ENCODE data around the gene UBE2J2.

UBE2J2 gene

DNA sequence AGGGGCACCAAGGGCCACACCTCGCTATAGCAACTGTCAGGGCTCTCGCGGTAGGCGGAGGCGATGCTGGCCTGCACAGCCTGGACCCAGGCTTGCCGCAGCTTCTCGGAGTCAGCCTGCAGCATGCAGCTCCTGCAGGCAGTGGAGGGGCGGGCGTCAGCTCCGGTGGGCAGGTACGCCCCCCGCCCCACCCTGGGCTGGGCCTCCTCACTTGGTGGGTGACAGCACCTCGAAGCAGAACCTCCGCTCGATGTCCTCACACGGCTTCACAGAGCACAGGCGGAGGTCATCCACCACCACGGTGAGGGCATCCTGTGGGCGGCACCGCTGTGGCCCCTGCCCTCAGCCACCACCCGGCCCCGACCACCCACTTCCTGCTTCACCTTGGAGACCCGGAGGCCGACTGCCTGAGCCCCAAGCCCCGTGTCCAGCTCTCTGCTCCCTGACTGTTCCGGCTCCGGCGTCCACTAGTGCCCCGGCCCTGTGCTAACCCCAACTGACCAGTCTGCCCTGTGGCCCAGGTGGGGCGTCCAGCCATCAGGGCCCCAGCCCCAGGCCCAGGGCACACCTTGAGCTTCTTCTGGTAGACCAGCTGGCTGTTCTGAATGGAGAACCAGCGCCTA lies 24.3 kb upstream of the UBE2J2 start:
- ATAC-seq, result no peak
- no peak for TF ChIP-seq ZFP30 (CRISPR knock-in tag; IDR thresholded peaks at IDR 0.05)
- TF ChIP-seq ARNTL (CRISPR knock-in tag; IDR thresholded peaks at IDR 0.05; ENCODE audit: borderline replicate concordance, low read depth), result no peak
- TF ChIP-seq OSR1 (CRISPR knock-in tag; IDR thresholded peaks at IDR 0.05), result no peak
- TF ChIP-seq TCF4 (CRISPR knock-in tag; IDR thresholded peaks at IDR 0.05; ENCODE audit: borderline replicate concordance), result no peak
- TF ChIP-seq ESRRG (CRISPR knock-in tag; IDR thresholded peaks at IDR 0.05), result no peak
- TF ChIP-seq, protein P1, sequence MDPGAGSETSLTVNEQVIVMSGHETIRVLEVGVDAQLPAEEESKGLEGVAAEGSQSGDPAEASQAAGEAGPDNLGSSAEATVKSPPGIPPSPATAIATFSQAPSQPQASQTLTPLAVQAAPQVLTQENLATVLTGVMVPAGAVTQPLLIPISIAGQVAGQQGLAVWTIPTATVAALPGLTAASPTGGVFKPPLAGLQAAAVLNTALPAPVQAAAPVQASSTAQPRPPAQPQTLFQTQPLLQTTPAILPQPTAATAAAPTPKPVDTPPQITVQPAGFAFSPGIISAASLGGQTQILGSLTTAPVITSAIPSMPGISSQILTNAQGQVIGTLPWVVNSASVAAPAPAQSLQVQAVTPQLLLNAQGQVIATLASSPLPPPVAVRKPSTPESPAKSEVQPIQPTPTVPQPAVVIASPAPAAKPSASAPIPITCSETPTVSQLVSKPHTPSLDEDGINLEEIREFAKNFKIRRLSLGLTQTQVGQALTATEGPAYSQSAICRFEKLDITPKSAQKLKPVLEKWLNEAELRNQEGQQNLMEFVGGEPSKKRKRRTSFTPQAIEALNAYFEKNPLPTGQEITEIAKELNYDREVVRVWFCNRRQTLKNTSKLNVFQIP (CRISPR knock-in tag; IDR thresholded peaks at IDR 0.05; ENCODE audit: borderline replicate concordance, low read depth), result no peak
- no peak for TF ChIP-seq PPARA (CRISPR knock-in tag; IDR thresholded peaks at IDR 0.05; ENCODE audit: borderline replicate concordance)
- TF ChIP-seq CSDC2 (CRISPR knock-in tag; IDR thresholded peaks at IDR 0.05), result no peak
- no peak for TF ChIP-seq RARB (CRISPR knock-in tag; IDR thresholded peaks at IDR 0.05)
- TF ChIP-seq, protein P2, sequence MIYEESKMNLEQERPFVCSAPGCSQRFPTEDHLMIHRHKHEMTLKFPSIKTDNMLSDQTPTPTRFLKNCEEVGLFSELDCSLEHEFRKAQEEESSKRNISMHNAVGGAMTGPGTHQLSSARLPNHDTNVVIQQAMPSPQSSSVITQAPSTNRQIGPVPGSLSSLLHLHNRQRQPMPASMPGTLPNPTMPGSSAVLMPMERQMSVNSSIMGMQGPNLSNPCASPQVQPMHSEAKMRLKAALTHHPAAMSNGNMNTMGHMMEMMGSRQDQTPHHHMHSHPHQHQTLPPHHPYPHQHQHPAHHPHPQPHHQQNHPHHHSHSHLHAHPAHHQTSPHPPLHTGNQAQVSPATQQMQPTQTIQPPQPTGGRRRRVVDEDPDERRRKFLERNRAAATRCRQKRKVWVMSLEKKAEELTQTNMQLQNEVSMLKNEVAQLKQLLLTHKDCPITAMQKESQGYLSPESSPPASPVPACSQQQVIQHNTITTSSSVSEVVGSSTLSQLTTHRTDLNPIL (CRISPR knock-in tag; IDR thresholded peaks at IDR 0.05; ENCODE audit: low read depth), result no peak

DNA sequence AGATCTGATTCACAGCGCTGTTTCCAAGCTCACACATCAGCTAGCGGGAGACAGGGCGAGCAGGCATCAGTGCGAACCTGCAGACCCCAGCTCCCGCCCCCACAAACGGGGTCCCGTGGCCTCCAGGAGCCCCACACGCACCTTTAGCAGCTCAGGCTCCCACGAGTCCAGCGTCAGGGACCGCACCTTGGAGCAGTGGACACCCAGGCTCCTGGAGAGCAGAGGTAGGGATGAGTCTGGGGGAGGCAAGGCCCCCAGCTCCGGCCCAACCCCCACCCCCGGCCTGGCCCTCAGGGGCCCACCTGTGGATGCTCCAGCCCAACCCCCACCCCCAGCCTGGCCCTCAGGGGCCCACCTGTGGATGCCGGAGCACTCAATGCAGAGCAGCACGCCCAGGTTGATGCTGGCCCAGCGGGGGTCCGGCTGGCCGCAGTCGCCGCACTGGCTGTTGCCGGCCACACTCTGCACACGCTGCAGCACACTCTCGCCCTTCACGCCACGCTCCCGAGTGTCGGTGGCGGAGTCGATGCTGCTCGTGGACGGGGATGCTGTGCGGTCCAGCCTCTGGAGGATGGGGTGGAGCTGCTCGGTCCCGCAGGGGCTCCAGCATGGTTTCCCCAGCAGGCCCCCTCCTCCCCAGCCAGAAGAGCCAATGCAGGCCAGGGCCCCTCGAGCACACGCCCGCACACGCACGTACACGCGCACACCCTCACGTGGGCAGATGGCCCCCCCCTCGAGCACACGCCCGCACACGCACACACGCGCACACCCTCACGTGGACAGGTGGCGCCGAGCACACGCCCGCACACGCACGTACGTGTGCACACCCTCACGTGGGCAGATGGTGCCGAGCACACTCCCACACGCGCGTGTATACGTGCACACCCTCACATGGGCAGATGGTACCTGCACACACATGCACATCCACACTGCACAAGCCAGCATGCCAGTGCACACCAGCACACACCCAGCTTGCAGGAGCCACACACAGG lies 22.7 kb upstream of the UBE2J2 start:
- TF ChIP-seq ESRRG (CRISPR knock-in tag; IDR thresholded peaks at IDR 0.05) (no peak), TOX (CRISPR knock-in tag; IDR thresholded peaks at IDR 0.05; ENCODE audit: borderline replicate concordance) (no peak), ZFP3 (CRISPR knock-in tag; IDR thresholded peaks at IDR 0.05) (no peak), ZNF565 (CRISPR knock-in tag; conservative IDR thresholded peaks at IDR 0.05; ENCODE audit: low read depth) (no peak), ARNTL (CRISPR knock-in tag; IDR thresholded peaks at IDR 0.05; ENCODE audit: borderline replicate concordance, low read depth) (no peak), ZC3H10 (CRISPR knock-in tag; IDR thresholded peaks at IDR 0.05) (no peak), PPARA (CRISPR knock-in tag; IDR thresholded peaks at IDR 0.05; ENCODE audit: borderline replicate concordance) (no peak), GLIS3 (CRISPR knock-in tag; IDR thresholded peaks at IDR 0.05) (no peak), ZFP30 (CRISPR knock-in tag; IDR thresholded peaks at IDR 0.05) (no peak), TCF4 (CRISPR knock-in tag; IDR thresholded peaks at IDR 0.05; ENCODE audit: borderline replicate concordance) (no peak), ZNF8 (CRISPR knock-in tag; IDR thresholded peaks at IDR 0.05) (no peak), RARB (CRISPR knock-in tag; IDR thresholded peaks at IDR 0.05) (no peak), SNAI2 (CRISPR knock-in tag; IDR thresholded peaks at IDR 0.05) (no peak), ZNF70 (CRISPR knock-in tag; IDR thresholded peaks at IDR 0.05) (no peak)
- TF ChIP-seq, protein P3, sequence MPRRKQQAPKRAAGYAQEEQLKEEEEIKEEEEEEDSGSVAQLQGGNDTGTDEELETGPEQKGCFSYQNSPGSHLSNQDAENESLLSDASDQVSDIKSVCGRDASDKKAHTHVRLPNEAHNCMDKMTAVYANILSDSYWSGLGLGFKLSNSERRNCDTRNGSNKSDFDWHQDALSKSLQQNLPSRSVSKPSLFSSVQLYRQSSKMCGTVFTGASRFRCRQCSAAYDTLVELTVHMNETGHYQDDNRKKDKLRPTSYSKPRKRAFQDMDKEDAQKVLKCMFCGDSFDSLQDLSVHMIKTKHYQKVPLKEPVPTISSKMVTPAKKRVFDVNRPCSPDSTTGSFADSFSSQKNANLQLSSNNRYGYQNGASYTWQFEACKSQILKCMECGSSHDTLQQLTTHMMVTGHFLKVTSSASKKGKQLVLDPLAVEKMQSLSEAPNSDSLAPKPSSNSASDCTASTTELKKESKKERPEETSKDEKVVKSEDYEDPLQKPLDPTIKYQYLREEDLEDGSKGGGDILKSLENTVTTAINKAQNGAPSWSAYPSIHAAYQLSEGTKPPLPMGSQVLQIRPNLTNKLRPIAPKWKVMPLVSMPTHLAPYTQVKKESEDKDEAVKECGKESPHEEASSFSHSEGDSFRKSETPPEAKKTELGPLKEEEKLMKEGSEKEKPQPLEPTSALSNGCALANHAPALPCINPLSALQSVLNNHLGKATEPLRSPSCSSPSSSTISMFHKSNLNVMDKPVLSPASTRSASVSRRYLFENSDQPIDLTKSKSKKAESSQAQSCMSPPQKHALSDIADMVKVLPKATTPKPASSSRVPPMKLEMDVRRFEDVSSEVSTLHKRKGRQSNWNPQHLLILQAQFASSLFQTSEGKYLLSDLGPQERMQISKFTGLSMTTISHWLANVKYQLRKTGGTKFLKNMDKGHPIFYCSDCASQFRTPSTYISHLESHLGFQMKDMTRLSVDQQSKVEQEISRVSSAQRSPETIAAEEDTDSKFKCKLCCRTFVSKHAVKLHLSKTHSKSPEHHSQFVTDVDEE (CRISPR knock-in tag; IDR thresholded peaks at IDR 0.05), result no peak
- TF ChIP-seq, protein P4, sequence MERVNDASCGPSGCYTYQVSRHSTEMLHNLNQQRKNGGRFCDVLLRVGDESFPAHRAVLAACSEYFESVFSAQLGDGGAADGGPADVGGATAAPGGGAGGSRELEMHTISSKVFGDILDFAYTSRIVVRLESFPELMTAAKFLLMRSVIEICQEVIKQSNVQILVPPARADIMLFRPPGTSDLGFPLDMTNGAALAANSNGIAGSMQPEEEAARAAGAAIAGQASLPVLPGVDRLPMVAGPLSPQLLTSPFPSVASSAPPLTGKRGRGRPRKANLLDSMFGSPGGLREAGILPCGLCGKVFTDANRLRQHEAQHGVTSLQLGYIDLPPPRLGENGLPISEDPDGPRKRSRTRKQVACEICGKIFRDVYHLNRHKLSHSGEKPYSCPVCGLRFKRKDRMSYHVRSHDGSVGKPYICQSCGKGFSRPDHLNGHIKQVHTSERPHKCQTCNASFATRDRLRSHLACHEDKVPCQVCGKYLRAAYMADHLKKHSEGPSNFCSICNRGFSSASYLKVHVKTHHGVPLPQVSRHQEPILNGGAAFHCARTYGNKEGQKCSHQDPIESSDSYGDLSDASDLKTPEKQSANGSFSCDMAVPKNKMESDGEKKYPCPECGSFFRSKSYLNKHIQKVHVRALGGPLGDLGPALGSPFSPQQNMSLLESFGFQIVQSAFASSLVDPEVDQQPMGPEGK (CRISPR knock-in tag; IDR thresholded peaks at IDR 0.05; ENCODE audit: borderline replicate concordance), result no peak
- TF ChIP-seq, protein P5, sequence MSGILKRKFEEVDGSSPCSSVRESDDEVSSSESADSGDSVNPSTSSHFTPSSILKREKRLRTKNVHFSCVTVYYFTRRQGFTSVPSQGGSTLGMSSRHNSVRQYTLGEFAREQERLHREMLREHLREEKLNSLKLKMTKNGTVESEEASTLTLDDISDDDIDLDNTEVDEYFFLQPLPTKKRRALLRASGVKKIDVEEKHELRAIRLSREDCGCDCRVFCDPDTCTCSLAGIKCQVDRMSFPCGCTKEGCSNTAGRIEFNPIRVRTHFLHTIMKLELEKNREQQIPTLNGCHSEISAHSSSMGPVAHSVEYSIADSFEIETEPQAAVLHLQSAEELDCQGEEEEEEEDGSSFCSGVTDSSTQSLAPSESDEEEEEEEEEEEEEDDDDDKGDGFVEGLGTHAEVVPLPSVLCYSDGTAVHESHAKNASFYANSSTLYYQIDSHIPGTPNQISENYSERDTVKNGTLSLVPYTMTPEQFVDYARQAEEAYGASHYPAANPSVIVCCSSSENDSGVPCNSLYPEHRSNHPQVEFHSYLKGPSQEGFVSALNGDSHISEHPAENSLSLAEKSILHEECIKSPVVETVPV (CRISPR knock-in tag; IDR thresholded peaks at IDR 0.05), result no peak
- no peak for ATAC-seq

Data from SK-N-SH treated with all-trans-retinoic acid at 6 μM for 48 hours (cell line).